GM12892 (cell line): ENCODE data around the gene KDM1B.

ENCODE experiments used
- POLR2A ChIP-seq: IDR thresholded peaks from 2 replicates; pipeline ENCODE4 v1.6.1; 2011; ENCODE audit warnings: low read depth, low read length, control low read depth
- POLR2AphosphoS5 ChIP-seq: IDR thresholded peaks from 2 replicates; pipeline ENCODE4 v1.6.1; 2011; ENCODE audit warnings: low read depth, low read length, control low read depth

DNA sequence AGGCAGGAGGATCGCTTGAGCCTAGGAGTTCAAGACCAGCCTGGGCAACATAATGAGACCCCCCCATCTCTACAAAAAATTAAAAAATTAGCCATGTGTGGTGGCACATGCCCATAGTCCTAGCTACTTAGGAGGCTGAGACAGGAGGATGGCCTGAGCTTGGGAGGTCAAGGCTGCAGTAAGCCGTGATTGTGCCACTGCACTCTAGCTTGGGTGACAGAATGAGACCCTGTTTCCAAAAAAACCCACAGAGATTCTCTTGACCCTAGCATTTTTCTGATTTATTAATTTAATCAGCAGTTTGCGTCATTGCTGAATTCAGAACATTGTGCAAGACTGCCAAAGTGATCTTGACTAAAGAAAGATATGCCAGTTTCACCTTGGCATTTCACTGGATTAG lies 36.8 kb downstream of the KDM1B start:
- TF ChIP-seq POLR2A = no peak
- TF ChIP-seq POLR2AphosphoS5 = no peak
